Activated CD8-positive, alpha-beta memory T cell treated with anti-CD3 and anti-CD28 coated beads, Interleukin-2, amount 50 U/mL, for 1 hour (primary cell): ENCODE data around the gene ABCC2.
"Not testable (repeated sequence)": the region's sequence is repeated elsewhere in the genome, so short reads cannot be mapped to it uniquely, and the experiment has no call there.

ENCODE experiments used
- DNase-seq: peaks from one replicate; pipeline ENCODE4 v3.0.0-alpha.2; 2020; ENCODE audit errors: extremely low read depth

Gene ABCC2

GRCh38 chr10:99808270-99808669 is 25.8 kb downstream of the ABCC2 start:
- no peak for DNase-seq

DNA sequence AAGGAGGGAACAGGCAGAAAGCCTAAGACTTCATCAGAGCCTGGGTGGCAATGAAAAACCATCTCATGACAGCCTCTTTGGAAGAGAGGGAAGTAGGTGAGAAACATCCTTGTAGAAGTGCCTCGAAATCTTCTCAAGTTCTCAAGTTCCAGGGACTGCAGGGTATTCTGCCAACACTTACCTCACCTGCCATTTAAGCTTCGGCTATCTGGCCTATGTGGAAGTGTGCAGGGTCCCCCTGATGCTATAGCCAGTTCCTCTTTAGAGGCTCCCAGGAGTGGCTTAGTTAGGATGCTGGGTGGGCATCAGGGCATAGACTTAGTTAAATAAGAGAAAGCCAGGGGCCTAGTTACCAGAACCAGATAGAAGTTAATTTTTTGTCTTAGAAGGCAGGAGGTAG is 27.0 kb downstream of the ABCC2 start:
- DNase-seq: no peak

- DNase-seq: no peak
These were observed 27.6 kb downstream of the ABCC2 start for GRCh38 chr10:99809931-99810615.

- DNase-seq: no peak
These were observed 29.7 kb downstream of the ABCC2 start for GRCh38 chr10:99812177-99812576.

GRCh38 chr10:99814143-99814542 is 31.7 kb downstream of the ABCC2 start:
- DNase-seq: no peak

GRCh38 chr10:99815621-99816020 is 33.2 kb downstream of the ABCC2 start:
- no peak for DNase-seq

DNA sequence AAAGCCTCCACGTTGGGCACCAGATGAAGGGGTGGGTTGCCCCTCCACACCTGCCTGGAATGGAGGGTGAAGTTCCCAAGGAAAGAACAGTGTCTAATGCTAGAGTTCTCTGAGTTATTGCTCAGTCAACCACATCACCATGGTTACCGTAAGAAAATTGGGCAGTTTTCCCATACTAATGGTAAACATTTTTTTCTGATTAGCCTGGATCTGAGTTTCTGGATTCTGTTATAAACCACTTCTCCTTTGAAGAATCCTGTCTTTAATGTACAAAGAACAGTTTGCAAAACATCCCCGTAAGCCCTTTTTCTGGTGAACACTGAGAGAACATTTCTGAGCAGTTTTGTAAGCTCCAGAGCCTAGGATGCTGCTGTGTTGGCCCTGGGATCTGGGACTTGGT is 45.5 kb downstream of the ABCC2 start:
- no peak for DNase-seq

- no peak for DNase-seq
These were observed 46.0 kb downstream of the ABCC2 start for GRCh38 chr10:99828464-99828863.

GRCh38 chr10:99832439-99832838 is 50.0 kb downstream of the ABCC2 start:
- no peak for DNase-seq

GRCh38 chr10:99834410-99834809 is 52.0 kb downstream of the ABCC2 start:
- DNase-seq: no peak

DNA sequence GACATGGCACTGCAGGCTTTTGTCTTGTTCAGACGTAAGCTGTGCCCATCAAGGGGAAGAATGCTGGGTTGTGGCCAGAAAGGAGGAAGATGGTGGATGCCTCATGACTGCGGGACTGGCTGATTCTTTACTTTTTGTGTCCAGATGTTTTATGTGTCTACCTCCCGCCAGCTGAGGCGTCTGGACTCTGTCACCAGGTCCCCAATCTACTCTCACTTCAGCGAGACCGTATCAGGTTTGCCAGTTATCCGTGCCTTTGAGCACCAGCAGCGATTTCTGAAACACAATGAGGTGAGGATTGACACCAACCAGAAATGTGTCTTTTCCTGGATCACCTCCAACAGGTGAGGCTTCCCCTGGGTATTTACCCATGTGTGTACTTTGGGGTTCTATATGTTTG is 53.5 kb downstream of the ABCC2 start:
- no peak for DNase-seq

GRCh38 chr10:99836711-99837110 is 54.3 kb downstream of the ABCC2 start:
- DNase-seq: no peak

- not testable (repeated sequence) for DNase-seq
These were observed 58.4 kb downstream of the ABCC2 start for GRCh38 chr10:99840859-99841258.

GRCh38 chr10:99841746-99842145 is 59.3 kb downstream of the ABCC2 start:
- DNase-seq: no peak

- no peak for DNase-seq
These were observed 60.9 kb downstream of the ABCC2 start for GRCh38 chr10:99843310-99843709.

DNA sequence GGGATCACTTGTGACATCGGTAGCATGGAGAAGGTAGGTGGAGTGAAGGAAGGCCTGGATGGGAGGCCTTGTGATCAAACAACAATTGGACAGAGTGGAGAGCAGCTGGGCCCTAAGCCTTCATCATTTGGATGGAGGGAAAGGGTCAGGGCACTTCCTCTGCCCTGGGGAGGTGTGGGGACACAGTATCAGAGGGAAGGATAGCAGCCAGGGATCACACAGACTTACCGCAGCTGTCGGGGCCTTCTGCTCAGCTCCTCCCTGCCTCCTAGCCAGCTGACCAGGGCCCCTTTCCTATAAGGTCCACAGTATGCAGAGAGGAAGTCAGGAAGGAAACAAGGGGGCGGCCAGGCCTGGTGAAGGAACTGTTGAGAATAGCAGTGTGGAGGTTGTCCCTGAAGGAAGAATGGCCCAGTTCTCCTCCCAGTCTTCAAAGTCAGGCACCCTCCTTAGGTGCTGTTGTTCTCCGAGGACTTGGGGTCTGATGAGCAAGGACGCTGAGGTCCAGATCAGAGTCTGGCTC is 62.1 kb downstream of the ABCC2 start:
- no peak for DNase-seq

- DNase-seq: peak; percentile 40
These were observed 63.5 kb downstream of the ABCC2 start for GRCh38 chr10:99845837-99846382.

- DNase-seq: no peak
These were observed 66.6 kb downstream of the ABCC2 start for GRCh38 chr10:99849057-99849456.

GRCh38 chr10:99849536-99849935 is 67.1 kb downstream of the ABCC2 start:
- no peak for DNase-seq

DNA sequence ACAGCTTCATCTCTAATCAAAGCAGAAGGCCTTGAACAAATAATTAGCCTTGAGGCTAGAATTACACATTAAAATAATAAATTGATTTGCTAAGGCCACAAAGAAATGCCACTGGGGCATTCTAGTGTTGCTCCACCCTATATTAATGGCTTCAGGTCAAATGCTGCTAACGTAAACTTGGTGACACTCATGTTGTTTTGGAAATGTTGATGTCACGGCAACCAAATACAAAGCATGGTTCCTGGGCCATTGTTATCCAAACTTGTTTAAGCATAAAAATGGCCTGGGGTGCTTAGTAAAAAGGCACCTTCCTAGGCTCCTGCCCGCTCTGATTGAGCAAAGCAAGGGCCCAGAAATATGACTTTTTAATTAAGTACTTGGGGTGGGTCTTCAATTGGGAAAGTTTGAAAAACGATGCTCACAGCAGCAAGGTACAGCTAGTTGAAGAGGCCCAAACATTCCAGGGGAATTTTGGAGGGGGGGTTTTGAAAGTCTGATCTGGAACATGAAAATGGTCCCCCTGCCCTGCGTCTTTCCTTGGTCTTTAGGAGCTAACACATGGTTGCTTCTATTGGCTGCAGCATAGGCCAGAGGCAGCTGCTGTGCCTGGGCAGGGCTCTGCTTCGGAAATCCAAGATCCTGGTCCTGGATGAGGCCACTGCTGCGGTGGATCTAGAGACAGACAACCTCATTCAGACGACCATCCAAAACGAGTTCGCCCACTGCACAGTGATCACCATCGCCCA is 67.8 kb downstream of the ABCC2 start:
- DNase-seq: no peak

DNA sequence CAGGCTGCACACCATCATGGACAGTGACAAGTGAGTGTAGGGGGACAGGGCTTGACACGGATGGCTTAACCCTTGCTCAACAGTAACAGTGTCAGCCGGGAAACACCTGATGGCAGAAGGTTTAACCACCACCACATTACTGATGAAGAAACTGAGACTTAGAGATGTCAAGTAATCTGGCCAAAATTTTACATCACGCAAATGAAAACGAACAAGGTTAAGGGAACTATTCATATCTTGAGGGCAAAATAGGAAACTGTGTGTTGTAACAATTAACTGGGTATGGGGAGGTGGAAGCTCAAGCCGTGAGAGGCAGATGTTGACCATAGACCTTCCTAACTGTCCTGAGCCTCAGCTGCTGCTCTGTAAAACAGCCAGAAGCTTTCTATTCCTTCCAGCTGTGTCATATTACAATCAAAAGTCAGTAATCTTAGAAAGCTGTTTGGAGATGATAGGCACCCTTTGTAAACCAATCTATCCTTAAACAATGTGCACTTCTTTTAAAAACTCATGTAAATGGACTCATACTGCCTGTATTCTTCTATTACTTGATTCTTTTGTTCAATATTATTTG is 68.4 kb downstream of the ABCC2 start:
- no peak for DNase-seq

DNA sequence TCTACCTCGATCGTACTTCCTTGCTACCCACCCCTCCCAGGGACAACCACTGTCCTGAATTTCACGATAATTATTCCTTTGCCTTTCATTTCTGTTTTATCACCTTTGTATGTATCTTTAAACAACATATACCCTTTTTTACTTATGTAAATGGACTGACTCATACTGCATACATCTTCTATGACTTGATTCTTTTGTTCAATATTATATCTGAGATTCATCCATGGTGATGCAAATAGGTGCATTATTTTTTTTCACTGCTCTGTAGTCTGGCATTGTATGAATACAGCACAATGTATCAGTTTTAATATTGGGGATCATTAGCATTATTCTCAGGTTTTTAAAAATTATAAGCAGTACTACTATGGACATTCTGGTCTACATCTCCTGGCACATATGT is 69.4 kb downstream of the ABCC2 start:
- no peak for DNase-seq
